ENCODE results near the gene EIF2D. TPM values are rescaled to one million over a fixed set of nuclear protein-coding genes. Genes with fewer than 3 reads are reported as not detected.

EIF2D gene
- total RNA-seq, 1 experiment from 2014 or later = 110 TPM

GRCh38 chr1:206558794-206559671 lies 53.2 kb downstream of the EIF2D start:
- Histone ChIP-seq H3K9me3 (ENCODE audit: low read length) (no peaks in the 10 kb centered on the region), H2AFZ (ENCODE audit: low read length) (no peak overlapping the region), H3K79me2 (ENCODE audit: low read length) (no peaks in the 10 kb centered on the region), H3K4me2 (ENCODE audit: low read length) (peak overlapping the region; percentile 87), H3F3A (ENCODE audit: low read length, unreplicated experiment) (no peaks in the 10 kb centered on the region), H3K9ac (ENCODE audit: low read length) (no peak overlapping the region), H4K20me1 (ENCODE audit: low read length) (no peaks in the 10 kb centered on the region), H3K9me2 (replicated peaks; ENCODE audit: low read length) (no peaks in the 10 kb centered on the region), H3K36me3 (ENCODE audit: low read depth, low read length) (no peaks in the 10 kb centered on the region), H3K27ac (ENCODE audit: low read length) (no peak overlapping the region), H3K4me3 (ENCODE audit: low read length) (peak overlapping the region; percentile 78; the same call in 1 of the 2 replicates), H3K27me3 (ENCODE audit: low read length) (no peaks in the 10 kb centered on the region), H3K4me1 (ENCODE audit: insufficient read depth, low read length) (peaks cover 28% of the 10 kb centered on the region)
- DNase-seq (no peak), ATAC-seq (no peak)
- intact Hi-C loops (cut with micrococcal nuclease) = loop anchor here (1.0 kb wide), 2 partner anchors 19 to 30 kb away; no protein-coding TSS in a partner anchor
- ChIA-PET POLR2A (ENCODE audit: unreplicated experiment) (interaction anchor here (0.6 kb wide), 1 partner anchor 14 kb away, joined by 4 read pairs; no protein-coding TSS in a partner anchor), CTCF (no interaction called here)
- BruUV-seq (replicated peaks) = no TSS peak
- TF ChIP-seq EZH2 (IDR thresholded peaks at IDR 0.05; ENCODE audit: low read length, unreplicated experiment) = no peak
- TF ChIP-seq CTCF (conservative IDR thresholded peaks at IDR 0.05; ENCODE audit: low read depth, low read length) = no peak
- TF ChIP-seq EZH2phosphoT487 (IDR thresholded peaks at IDR 0.05; ENCODE audit: borderline replicate concordance, low read length) = no peak

DNA sequence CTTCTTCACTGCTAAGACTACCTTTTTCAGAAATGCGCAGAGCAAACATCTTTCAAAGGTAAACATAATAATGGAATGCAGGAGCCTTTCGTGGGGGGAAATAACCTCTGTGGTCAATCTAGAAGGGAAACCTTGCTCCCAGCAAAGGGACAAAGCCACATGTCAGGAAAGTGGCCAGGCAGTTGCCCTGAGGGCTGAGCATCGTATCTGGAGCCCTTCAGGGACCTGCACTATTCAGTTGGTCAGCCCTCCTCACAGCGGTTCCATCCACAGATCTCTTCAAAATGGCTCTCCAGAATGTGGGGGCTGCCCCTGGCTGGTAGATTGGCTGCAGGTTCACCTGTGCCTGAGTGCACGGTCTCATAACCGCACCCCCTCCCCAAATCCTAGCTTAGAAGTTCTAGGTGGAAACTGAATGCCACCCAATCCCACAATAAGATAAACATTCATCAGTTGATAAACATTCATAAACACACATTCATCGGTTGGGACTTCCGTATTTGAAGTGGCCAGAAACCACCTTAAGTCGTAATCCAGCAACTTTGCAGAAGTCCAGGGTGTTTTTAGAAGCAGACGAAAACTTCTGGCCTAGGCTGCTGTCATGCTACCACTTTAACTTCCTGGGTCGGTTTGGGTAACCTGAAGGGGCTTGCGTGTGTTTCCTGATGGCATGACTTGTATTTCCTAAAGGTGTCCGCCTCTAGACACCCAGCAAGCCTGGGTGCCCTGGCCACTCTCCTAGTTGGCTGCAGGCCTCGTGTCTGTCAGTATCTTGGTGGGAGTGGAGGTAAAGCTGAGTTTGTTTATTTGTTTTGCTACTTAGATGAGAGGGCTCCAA lies 54.4 kb downstream of the EIF2D start:
- Histone ChIP-seq H3K4me3 (ENCODE audit: low read length) (peak overlapping the region; percentile 78), H3K9ac (ENCODE audit: low read length) (peak overlapping the region; percentile 36), H3K9me2 (replicated peaks; ENCODE audit: low read length) (no peaks in the 10 kb centered on the region), H3K4me2 (ENCODE audit: low read length) (peak overlapping the region; percentile 87), H3K4me1 (ENCODE audit: insufficient read depth, low read length) (peaks cover 28% of the 10 kb centered on the region), H3K27ac (ENCODE audit: low read length) (peak overlapping the region; percentile 3), H3F3A (ENCODE audit: low read length, unreplicated experiment) (no peaks in the 10 kb centered on the region), H3K79me2 (ENCODE audit: low read length) (no peaks in the 10 kb centered on the region), H4K20me1 (ENCODE audit: low read length) (no peaks in the 10 kb centered on the region), H3K9me3 (ENCODE audit: low read length) (no peaks in the 10 kb centered on the region), H3K27me3 (ENCODE audit: low read length) (no peaks in the 10 kb centered on the region), H2AFZ (ENCODE audit: low read length) (peak overlapping the region; percentile 71), H3K36me3 (ENCODE audit: low read depth, low read length) (no peaks in the 10 kb centered on the region)
- TF ChIP-seq EZH2phosphoT487 (IDR thresholded peaks at IDR 0.05; ENCODE audit: borderline replicate concordance, low read length) = no peak
- TF ChIP-seq CTCF (conservative IDR thresholded peaks at IDR 0.05; ENCODE audit: low read depth, low read length) = no peak
- no peak for TF ChIP-seq EZH2 (IDR thresholded peaks at IDR 0.05; ENCODE audit: low read length, unreplicated experiment)
- CTCF ChIA-PET = no interaction called here
- intact Hi-C loops (cut with micrococcal nuclease) = loop anchor here (1.0 kb wide), 3 partner anchors 20 to 45 kb away; no protein-coding TSS in a partner anchor
- DNase-seq = peak; percentile 61
- ATAC-seq = peak; percentile 37
- BruUV-seq (replicated peaks) = TSS peak; percentile 54
- POLR2A ChIA-PET (ENCODE audit: unreplicated experiment) = interaction anchor here (0.6 kb wide), 1 partner anchor 21 kb away, joined by 3 read pairs; no protein-coding TSS in a partner anchor

Data from PC-3 (cell line).